K562 (cell line): ENCODE data around the gene DPP9. TPM values are rescaled to one million over a fixed set of nuclear protein-coding genes. Genes with fewer than 3 reads are reported as not detected.

Source experiments
- ARID1B ChIP-seq: fragments of 450-650 bp; IDR thresholded peaks from 2 replicates; pipeline ENCODE4 v1.6.1; 2016; ENCODE audit warnings: antibody characterized with exemption, mild to moderate bottlenecking, inconsistent platforms
- BACH1 ChIP-seq: fragments of 200-800 bp; sonication (Bioruptor generic); IDR thresholded peaks from 2 replicates; pipeline ENCODE4 v1.6.1; 2016; ENCODE audit warnings: missing genetic modification characterization, missing compliant biosample characterization
- CHD1 ChIP-seq: fragments of 200-600 bp; sonication (generic); IDR thresholded peaks from one replicate; pipeline ENCODE4 v1.6.1; 2012; ENCODE audit warnings: mild to moderate bottlenecking, moderate library complexity, low read length, inconsistent platforms
- CLOCK ChIP-seq: fragments of 250-450 bp; sonication (Bioruptor Pico); IDR thresholded peaks from 2 replicates; pipeline ENCODE4 v1.4.0; 2020; ENCODE audit warnings: mild to moderate bottlenecking, moderate library complexity, borderline replicate concordance
- DEAF1 ChIP-seq: fragments of 450-650 bp; formaldehyde crosslinking; IDR thresholded peaks from 2 replicates; pipeline ENCODE4 v1.4.0; 2020; ENCODE audit warnings: mild to moderate bottlenecking, moderate library complexity
- DIDO1 ChIP-seq: fragments of 450-650 bp; IDR thresholded peaks from 2 replicates; pipeline ENCODE4 v1.6.1; 2016; ENCODE audit warnings: low read depth, missing biosample characterization, missing genetic modification characterization
- DMBX1 ChIP-seq: fragments of 250-450 bp; sonication (Bioruptor Pico); IDR thresholded peaks from 2 replicates; pipeline ENCODE4 v1.8.0; 2022; ENCODE audit warnings: inconsistent platforms, mild to moderate bottlenecking, moderate library complexity, borderline replicate concordance
- E2F3 ChIP-seq: fragments of 250-450 bp; sonication (Bioruptor Pico); IDR thresholded peaks from 2 replicates; pipeline ENCODE4 v1.4.0; 2020; ENCODE audit warnings: mild to moderate bottlenecking
- EZH2 ChIP-seq: IDR thresholded peaks from 2 replicates; pipeline ENCODE4 v1.6.1; 2012; ENCODE audit warnings: low read depth, mild to moderate bottlenecking, inconsistent platforms, low read length, borderline replicate concordance
- MED1 ChIP-seq: sonication (generic); formaldehyde crosslinking; IDR thresholded peaks from 2 replicates; pipeline ENCODE4 v1.8.1; 2023; ENCODE audit warnings: missing genetic modification reagents, borderline replicate concordance
- PURB ChIP-seq: sonication (generic); formaldehyde crosslinking; IDR thresholded peaks from 2 replicates; pipeline ENCODE4 v1.9.0; 2021; ENCODE audit warnings: low read depth, mild to moderate bottlenecking, missing genetic modification reagents
- SREBF2 ChIP-seq: sonication (generic); formaldehyde crosslinking; IDR thresholded peaks from 2 replicates; pipeline ENCODE4 v1.4.0; 2020; ENCODE audit warnings: mild to moderate bottlenecking, missing genetic modification reagents
- UBTF ChIP-seq, 2 experiments: IDR thresholded peaks; 2 replicates each; pipeline ENCODE4 v1.6.1; 2012; ENCODE audit warnings: improper control_type of control experiment in 2 of 2, low read depth in 2 of 2, low read length in 2 of 2, borderline replicate concordance in 1 of 2
- ZKSCAN8 ChIP-seq: fragments of 200-800 bp; sonication (Bioruptor generic); IDR thresholded peaks from 2 replicates; pipeline ENCODE4 v1.6.1; 2016; ENCODE audit warnings: missing genetic modification characterization, missing compliant biosample characterization
- ZNF263 ChIP-seq: sonication (generic); formaldehyde crosslinking; IDR thresholded peaks from 2 replicates; pipeline ENCODE4 v1.8.0; 2022; ENCODE audit warnings: mild to moderate bottlenecking, missing genetic modification reagents, borderline replicate concordance
- polyA plus RNA-seq, 8 experiments: library from polyadenylated mRNA; depleted of rRNA in 4 of 8; stranded (reverse) in 5 of 8; unstranded in 3 of 8; fragments of >200 nt; fragmentation: Nextera tagmentation in 2 of 8; fragmentation: Illumina TruSeq in 1 of 8; extraction: Ambion mirVana in 2 of 8; extraction: Trizol in 1 of 8; gene quantifications; 2 replicates each; pipeline versions ENCODE4 v1.2.1 to v1.2.3, GENCODE V29; 2011 to 2014; ENCODE audit warnings: inconsistent platforms in 1 of 8, missing spikeins in 1 of 8
- total RNA-seq, 7 experiments: library from RNA; depleted of rRNA in 6 of 7; stranded (reverse); fragments of >200 nt in 6 of 7; fragmentation: Illumina TruSeq in 2 of 7; extraction: Trizol in 2 of 7; gene quantifications; 2 replicates each; pipeline versions ENCODE4 v1.2.1 to v1.2.3, GENCODE V29; 2011 to 2021; ENCODE audit warnings: low replicate concordance in 1 of 7
- TF ChIP-seq, protein P1 (sequence below): sonication (generic); formaldehyde crosslinking; IDR thresholded peaks from 2 replicates; pipeline ENCODE4 v1.4.0; 2020; ENCODE audit warnings: mild to moderate bottlenecking, missing genetic modification reagents
- TF ChIP-seq, protein P2 (sequence below): fragments of 450-650 bp; formaldehyde crosslinking; conservative IDR thresholded peaks from 2 replicates; pipeline ENCODE4 v1.4.0; 2022; ENCODE audit warnings: mild to moderate bottlenecking, missing genetic modification characterization

DPP9 gene
- total and polyA plus RNA-seq, 9 of the 15 experiments (the other 6 are each of a cell fraction or from before 2014, with no cell fraction given) = 0.90 to 66.7 (median 24.5) TPM

- TF ChIP-seq UBTF (IDR thresholded peaks at IDR 0.05; ENCODE audit: borderline replicate concordance in 1 of 2, low read depth in 2 of 2, low read length in 2 of 2) (0 out of 4 replicates have a peak, but pooled peaks of 1 of the 2 experiments have one; percentile 31), EZH2 (no peak), ZNF263 (CRISPR knock-in tag) (no peak), DIDO1 (tag) (no peak), PURB (CRISPR knock-in tag) (no peak), E2F3 (CRISPR knock-in tag) (no peak), CHD1 (no peak), BACH1 (tag) (no peak), ARID1B (peak; percentile 77), DMBX1 (CRISPR knock-in tag) (no peak), ZKSCAN8 (CRISPR knock-in tag) (no peak), MED1 (CRISPR knock-in tag) (no peak), DEAF1 (no peak), CLOCK (CRISPR knock-in tag) (no peak), SREBF2 (no peak)
- TF ChIP-seq, protein P1, sequence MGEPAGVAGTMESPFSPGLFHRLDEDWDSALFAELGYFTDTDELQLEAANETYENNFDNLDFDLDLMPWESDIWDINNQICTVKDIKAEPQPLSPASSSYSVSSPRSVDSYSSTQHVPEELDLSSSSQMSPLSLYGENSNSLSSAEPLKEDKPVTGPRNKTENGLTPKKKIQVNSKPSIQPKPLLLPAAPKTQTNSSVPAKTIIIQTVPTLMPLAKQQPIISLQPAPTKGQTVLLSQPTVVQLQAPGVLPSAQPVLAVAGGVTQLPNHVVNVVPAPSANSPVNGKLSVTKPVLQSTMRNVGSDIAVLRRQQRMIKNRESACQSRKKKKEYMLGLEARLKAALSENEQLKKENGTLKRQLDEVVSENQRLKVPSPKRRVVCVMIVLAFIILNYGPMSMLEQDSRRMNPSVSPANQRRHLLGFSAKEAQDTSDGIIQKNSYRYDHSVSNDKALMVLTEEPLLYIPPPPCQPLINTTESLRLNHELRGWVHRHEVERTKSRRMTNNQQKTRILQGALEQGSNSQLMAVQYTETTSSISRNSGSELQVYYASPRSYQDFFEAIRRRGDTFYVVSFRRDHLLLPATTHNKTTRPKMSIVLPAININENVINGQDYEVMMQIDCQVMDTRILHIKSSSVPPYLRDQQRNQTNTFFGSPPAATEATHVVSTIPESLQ (CRISPR knock-in tag) = no peak
- TF ChIP-seq, protein P2, sequence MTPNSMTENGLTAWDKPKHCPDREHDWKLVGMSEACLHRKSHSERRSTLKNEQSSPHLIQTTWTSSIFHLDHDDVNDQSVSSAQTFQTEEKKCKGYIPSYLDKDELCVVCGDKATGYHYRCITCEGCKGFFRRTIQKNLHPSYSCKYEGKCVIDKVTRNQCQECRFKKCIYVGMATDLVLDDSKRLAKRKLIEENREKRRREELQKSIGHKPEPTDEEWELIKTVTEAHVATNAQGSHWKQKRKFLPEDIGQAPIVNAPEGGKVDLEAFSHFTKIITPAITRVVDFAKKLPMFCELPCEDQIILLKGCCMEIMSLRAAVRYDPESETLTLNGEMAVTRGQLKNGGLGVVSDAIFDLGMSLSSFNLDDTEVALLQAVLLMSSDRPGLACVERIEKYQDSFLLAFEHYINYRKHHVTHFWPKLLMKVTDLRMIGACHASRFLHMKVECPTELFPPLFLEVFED (CRISPR knock-in tag) = no peak
Observed at GRCh38 chr19:4638828-4639530, 84.7 kb downstream of the DPP9 start, which contains the start of gene TNFAIP8L1 (continued).
